H9 (cell line): Measurements from ENCODE around the gene MLLT3. TPM values are rescaled to one million over a fixed set of nuclear protein-coding genes. Genes with fewer than 3 reads are reported as not detected.

Source experiments
- DNase-seq: peaks from one replicate; pipeline ENCODE4 v3.0.0-alpha.2; 2017
- H2AFZ ChIP-seq: one replicate; pipeline ENCODE4 v1.6.1; 2013; ENCODE audit warnings: mild to moderate bottlenecking, low read length, control low read depth, moderate library complexity
- H2AK5ac ChIP-seq: 2 replicates; pipeline ENCODE4 v1.6.1; 2013; ENCODE audit warnings: low read length, control low read depth, mixed read lengths; ENCODE audit not compliant: insufficient read length
- H2BK120ac ChIP-seq: one replicate; pipeline ENCODE4 v1.6.1; 2013; ENCODE audit warnings: low read depth, mild to moderate bottlenecking, low read length, control low read depth, inconsistent platforms; ENCODE audit not compliant: poor library complexity, severe bottlenecking
- H2BK12ac ChIP-seq: 2 replicates; pipeline ENCODE4 v1.6.1; 2013; ENCODE audit warnings: low read length, control low read depth, mixed read lengths, low read depth; ENCODE audit not compliant: insufficient read length
- H2BK15ac ChIP-seq: 2 replicates; pipeline ENCODE4 v1.6.1; 2013; ENCODE audit warnings: low read depth, low read length, control low read depth
- H2BK20ac ChIP-seq: one replicate; pipeline ENCODE4 v1.6.1; 2013; ENCODE audit warnings: low read depth, mild to moderate bottlenecking, low read length, control low read depth, inconsistent platforms; ENCODE audit not compliant: poor library complexity, severe bottlenecking
- H2BK5ac ChIP-seq: 2 replicates; pipeline ENCODE4 v1.6.1; 2013; ENCODE audit warnings: low read length, control low read depth, mixed read lengths; ENCODE audit not compliant: insufficient read length
- H3K14ac ChIP-seq: 2 replicates; pipeline ENCODE4 v1.6.1; 2013; ENCODE audit warnings: low read length, control low read depth; ENCODE audit not compliant: insufficient read depth
- H3K18ac ChIP-seq: 2 replicates; pipeline ENCODE4 v1.6.1; 2013; ENCODE audit warnings: low read depth, mild to moderate bottlenecking, mixed read lengths, low read length, control low read depth; ENCODE audit not compliant: insufficient read length
- H3K23ac ChIP-seq: 2 replicates; pipeline ENCODE4 v1.6.1; 2013; ENCODE audit warnings: low read length, control low read depth, mixed read lengths, low read depth; ENCODE audit not compliant: insufficient read length
- H3K23me2 ChIP-seq: 2 replicates; pipeline ENCODE4 v1.6.1; 2013; ENCODE audit warnings: low read depth, mild to moderate bottlenecking, mixed read lengths, low read length, control low read depth; ENCODE audit not compliant: insufficient read length, poor library complexity, severe bottlenecking
- H3K27ac ChIP-seq: 2 replicates; pipeline ENCODE4 v1.5.1; 2013; ENCODE audit warnings: low read length, control low read depth, mixed read lengths, low read depth; ENCODE audit not compliant: insufficient read length
- H3K27me3 ChIP-seq: 2 replicates; pipeline ENCODE4 v1.6.1; 2013; ENCODE audit warnings: low read length, control low read depth, inconsistent platforms; ENCODE audit not compliant: insufficient read depth
- H3K4ac ChIP-seq: 2 replicates; pipeline ENCODE4 v1.6.1; 2013; ENCODE audit warnings: low read depth, mild to moderate bottlenecking, control low read depth, inconsistent platforms, low read length, moderate library complexity
- H3K4me1 ChIP-seq: 2 replicates; pipeline ENCODE4 v1.6.1; 2013; ENCODE audit warnings: low read length, control low read depth, inconsistent platforms; ENCODE audit not compliant: insufficient read depth
- H3K4me2 ChIP-seq: 2 replicates; pipeline ENCODE4 v1.6.1; 2013; ENCODE audit warnings: low read length, control low read depth, mixed read lengths; ENCODE audit not compliant: insufficient read length, insufficient read depth
- H3K56ac ChIP-seq: 2 replicates; pipeline ENCODE4 v1.6.1; 2013; ENCODE audit warnings: low read depth, mild to moderate bottlenecking, mixed read lengths, low read length, control low read depth; ENCODE audit not compliant: insufficient read length
- H3K79me1 ChIP-seq: 2 replicates; pipeline ENCODE4 v1.6.1; 2013; ENCODE audit warnings: low read depth, mild to moderate bottlenecking, moderate library complexity, low read length, control low read depth, inconsistent platforms; ENCODE audit not compliant: insufficient read depth, poor library complexity, severe bottlenecking
- H3K79me2 ChIP-seq: 2 replicates; pipeline ENCODE4 v1.6.1; 2013; ENCODE audit warnings: low read length, control low read depth, inconsistent platforms; ENCODE audit not compliant: insufficient read depth
- H3K9ac ChIP-seq: 2 replicates; pipeline ENCODE4 v1.6.1; 2013; ENCODE audit warnings: low read length, control low read depth, mixed read lengths; ENCODE audit not compliant: insufficient read length; ENCODE audit errors: extremely low read depth
- H3K9me3 ChIP-seq: one replicate; pipeline ENCODE4 v1.6.1; 2013; ENCODE audit warnings: low read depth, low read length, inconsistent platforms; ENCODE audit not compliant: control insufficient read depth
- H3T11ph ChIP-seq: one replicate; pipeline ENCODE4 v1.6.1; 2013; ENCODE audit warnings: mild to moderate bottlenecking, low read length, control low read depth, inconsistent platforms
- H4K20me1 ChIP-seq: one replicate; pipeline ENCODE4 v1.6.1; 2013; ENCODE audit not compliant: control insufficient read depth, insufficient read length, insufficient read depth
- H4K5ac ChIP-seq: 2 replicates; pipeline ENCODE4 v1.6.1; 2013; ENCODE audit warnings: low read depth, mild to moderate bottlenecking, mixed read lengths, low read length, control low read depth; ENCODE audit not compliant: insufficient read length
- H4K8ac ChIP-seq: replicated peaks from 2 replicates; pipeline ENCODE4 v1.6.1; 2013; ENCODE audit warnings: low read length, control low read depth, mixed read lengths, low read depth; ENCODE audit not compliant: insufficient read length
- H4K91ac ChIP-seq: 2 replicates; pipeline ENCODE4 v1.6.1; 2013; ENCODE audit warnings: low read depth, mild to moderate bottlenecking, moderate library complexity, mixed read lengths, low read length, control low read depth; ENCODE audit not compliant: insufficient read length
- H3K27ac Mint-ChIP-seq, 3 experiments: 2 replicates in 2 of 3; 3 replicates in 1 of 3; pipeline ENCODE4 v1.8.0; 2020 to 2021; ENCODE audit warnings: mixed read lengths in 3 of 3, mild to moderate bottlenecking in 1 of 3, moderate library complexity in 1 of 3
- H3K27me3 Mint-ChIP-seq: 2 replicates; pipeline ENCODE4 v1.8.0; 2021; ENCODE audit warnings: low read depth, mild to moderate bottlenecking, moderate library complexity, mixed read lengths
- H3K36me3 Mint-ChIP-seq, 3 experiments: 2 replicates in 2 of 3; 3 replicates in 1 of 3; pipeline ENCODE4 v1.8.0; 2020 to 2021; ENCODE audit warnings: low read depth in 3 of 3, mixed read lengths in 3 of 3; ENCODE audit not compliant: insufficient read depth in 1 of 3
- H3K4me1 Mint-ChIP-seq, 2 experiments: 2 replicates each; pipeline ENCODE4 v1.8.0; 2020; ENCODE audit warnings: mixed read lengths in 2 of 2
- H3K4me3 Mint-ChIP-seq, 2 experiments: 2 replicates in 1 of 2; 3 replicates in 1 of 2; pipeline ENCODE4 v1.8.0; 2020 to 2021; ENCODE audit warnings: mild to moderate bottlenecking in 2 of 2, mixed read lengths in 2 of 2, moderate library complexity in 1 of 2
- H3K9me3 Mint-ChIP-seq, 2 experiments: 2 replicates in 1 of 2; 3 replicates in 1 of 2; pipeline ENCODE4 v1.8.0; 2020; ENCODE audit warnings: mild to moderate bottlenecking in 2 of 2, mixed read lengths in 2 of 2, moderate library complexity in 1 of 2
- WGBS: extraction: QIAGEN DNeasy Blood & Tissue Kit; methylation state at CpG from one replicate; pipeline ENCODE4 v1.1.7; 2013; ENCODE audit warnings: missing lambda C conversion rate, low lambda C conversion rate, mixed read lengths; ENCODE audit not compliant: insufficient read length; ENCODE audit errors: extremely low coverage; 5-methylcytosine and 5-hydroxymethylcytosine counted together
- total RNA-seq: library from RNA; stranded (reverse); gene quantifications from 2 replicates; pipeline ENCODE4 v1.2.1, GENCODE V29; 2021
- TF ChIP-seq, protein P1 (sequence below): fragments of 200-600 bp; sonication (generic); conservative IDR thresholded peaks from 3 replicates; pipeline ENCODE4 v1.8.0; 2021; ENCODE audit warnings: antibody characterized with exemption, mild to moderate bottlenecking

Gene MLLT3
- total RNA-seq, 1 experiment from 2014 or later: 3.9 TPM

DNA sequence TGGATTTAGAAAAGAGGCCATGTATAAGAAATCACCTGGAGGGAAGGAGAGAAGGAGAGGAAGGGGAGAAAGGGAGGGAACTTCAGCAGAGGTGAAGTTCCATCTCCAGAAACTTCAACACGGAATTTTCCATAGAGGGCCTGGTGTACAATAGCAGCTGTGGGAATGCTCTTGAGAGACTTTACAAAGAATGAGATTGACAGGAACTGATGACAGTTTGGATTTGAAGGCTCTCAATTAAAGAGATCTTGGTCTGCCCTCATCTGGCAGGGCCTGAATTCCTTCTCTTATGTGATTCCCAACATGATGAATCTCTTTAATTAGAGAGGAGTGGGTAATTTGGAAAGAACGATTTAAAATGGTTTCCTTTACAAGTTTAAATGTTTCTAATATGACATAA lies 143.5 kb downstream of the MLLT3 start:
- Mint-ChIP-seq H3K4me1 (peaks cover 35 to 36% of the 10 kb centered on the region in 2 experiments), H3K9me3 (no peaks in the 10 kb centered on the region), H3K36me3 (no peaks in the 10 kb centered on the region; a peak in 1 of 7 replicates), H3K4me3 (no peak overlapping the region), H3K27me3 (no peaks in the 10 kb centered on the region), H3K27ac (no peak overlapping the region; a peak in 1 of 7 replicates)
- Histone ChIP-seq H3K4ac (no peak overlapping the region), H2BK12ac (no peak overlapping the region), H2BK120ac (no peak overlapping the region), H4K91ac (no peak overlapping the region), H3K79me2 (no peaks in the 10 kb centered on the region), H3K27me3 (no peaks in the 10 kb centered on the region; the same call in 1 of the 2 replicates), H3T11ph (no peak overlapping the region), H3K9ac (no peak overlapping the region), H3K4me2 (no peak overlapping the region), H2AFZ (no peak overlapping the region), H2AK5ac (no peak overlapping the region), H3K9me3 (no peaks in the 10 kb centered on the region), H3K23ac (no peak overlapping the region), H2BK20ac (no peak overlapping the region), H3K79me1 (no peaks in the 10 kb centered on the region), H3K23me2 (no peaks in the 10 kb centered on the region), H3K18ac (no peak overlapping the region), H3K4me1 (no peaks in the 10 kb centered on the region; the same call in 1 of the 2 replicates), H4K8ac (no peak overlapping the region), H4K20me1 (no peaks in the 10 kb centered on the region), H3K56ac (no peak overlapping the region), H3K27ac (no peak overlapping the region), H2BK15ac (no peak overlapping the region), H4K5ac (no peak overlapping the region), H3K14ac (no peak overlapping the region), H2BK5ac (no peak overlapping the region)
- no peak for DNase-seq
- TF ChIP-seq, protein P1, sequence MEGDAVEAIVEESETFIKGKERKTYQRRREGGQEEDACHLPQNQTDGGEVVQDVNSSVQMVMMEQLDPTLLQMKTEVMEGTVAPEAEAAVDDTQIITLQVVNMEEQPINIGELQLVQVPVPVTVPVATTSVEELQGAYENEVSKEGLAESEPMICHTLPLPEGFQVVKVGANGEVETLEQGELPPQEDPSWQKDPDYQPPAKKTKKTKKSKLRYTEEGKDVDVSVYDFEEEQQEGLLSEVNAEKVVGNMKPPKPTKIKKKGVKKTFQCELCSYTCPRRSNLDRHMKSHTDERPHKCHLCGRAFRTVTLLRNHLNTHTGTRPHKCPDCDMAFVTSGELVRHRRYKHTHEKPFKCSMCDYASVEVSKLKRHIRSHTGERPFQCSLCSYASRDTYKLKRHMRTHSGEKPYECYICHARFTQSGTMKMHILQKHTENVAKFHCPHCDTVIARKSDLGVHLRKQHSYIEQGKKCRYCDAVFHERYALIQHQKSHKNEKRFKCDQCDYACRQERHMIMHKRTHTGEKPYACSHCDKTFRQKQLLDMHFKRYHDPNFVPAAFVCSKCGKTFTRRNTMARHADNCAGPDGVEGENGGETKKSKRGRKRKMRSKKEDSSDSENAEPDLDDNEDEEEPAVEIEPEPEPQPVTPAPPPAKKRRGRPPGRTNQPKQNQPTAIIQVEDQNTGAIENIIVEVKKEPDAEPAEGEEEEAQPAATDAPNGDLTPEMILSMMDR: no peak
- no CpG with 5 or more reads among the region's 2 CpGs for WGBS
